ENCODE data around the gene PRSS38. TPM values are rescaled to one million over a fixed set of nuclear protein-coding genes. Genes with fewer than 3 reads are reported as not detected.
A peak's percentile ranks its signal among the peaks of the same experiment; 100 is the strongest.

PRSS38 gene
- total RNA-seq, 1 donor from 2014 or later: not detected

DNA sequence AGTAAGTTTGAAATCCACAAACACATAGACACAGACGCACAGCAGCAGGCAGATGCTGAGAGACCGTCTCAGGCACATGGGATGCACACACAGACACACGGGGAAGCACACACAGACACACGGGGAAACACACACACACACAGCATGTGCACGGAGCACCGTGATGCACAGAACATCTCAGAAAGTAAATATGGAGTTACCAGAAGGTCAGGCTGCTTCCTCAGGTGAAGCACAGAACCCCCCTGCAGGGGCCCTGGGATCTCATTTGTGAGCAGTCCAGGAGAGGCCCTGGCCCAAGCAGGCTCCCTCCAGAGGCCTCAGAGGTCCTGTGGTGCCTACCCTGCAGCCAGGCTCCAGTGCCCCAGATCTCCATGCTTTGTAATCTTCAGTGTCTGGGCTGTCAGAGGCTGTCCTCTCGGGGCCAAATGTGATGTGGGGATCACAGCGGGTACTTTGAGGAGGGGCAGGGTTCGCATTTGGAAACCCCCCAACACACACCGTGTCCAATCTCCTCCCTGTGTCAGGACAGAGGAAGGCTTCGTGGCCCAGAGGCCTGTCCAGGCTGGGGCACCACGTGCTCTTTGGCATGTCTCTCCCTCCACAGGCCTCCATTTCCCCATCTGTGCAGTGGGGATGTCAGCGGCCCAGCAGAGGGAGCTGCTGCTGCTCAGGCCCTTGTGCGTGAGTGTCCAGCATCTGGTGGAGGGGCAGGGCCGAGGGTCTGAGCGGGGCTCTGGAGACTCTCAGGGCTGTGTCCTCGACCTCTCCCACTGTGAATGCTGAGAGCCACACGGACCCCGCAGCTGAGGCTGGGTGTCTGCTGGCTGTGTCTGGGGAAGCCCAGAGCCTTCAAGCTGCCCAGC, 23.0 kb upstream of the PRSS38 start:
- Histone ChIP-seq H3K27me3 (no peaks in the 10 kb centered on the region), H3K36me3 (no peaks in the 10 kb centered on the region), H3K9me3 (no peaks in the 10 kb centered on the region), H3K4me3 (no peak overlapping the region), H3K27ac (no peak overlapping the region), H3K4me1 (peaks cover 8 to 16% of the 10 kb centered on the region in 2 donors)
- intact Hi-C loops (cut with DNase I): no loop called here
- DNase-seq (ENCODE audit: low spot score in 2 of 2): peak in 1 of 2 donors; percentile 57
- TF ChIP-seq, protein P1, sequence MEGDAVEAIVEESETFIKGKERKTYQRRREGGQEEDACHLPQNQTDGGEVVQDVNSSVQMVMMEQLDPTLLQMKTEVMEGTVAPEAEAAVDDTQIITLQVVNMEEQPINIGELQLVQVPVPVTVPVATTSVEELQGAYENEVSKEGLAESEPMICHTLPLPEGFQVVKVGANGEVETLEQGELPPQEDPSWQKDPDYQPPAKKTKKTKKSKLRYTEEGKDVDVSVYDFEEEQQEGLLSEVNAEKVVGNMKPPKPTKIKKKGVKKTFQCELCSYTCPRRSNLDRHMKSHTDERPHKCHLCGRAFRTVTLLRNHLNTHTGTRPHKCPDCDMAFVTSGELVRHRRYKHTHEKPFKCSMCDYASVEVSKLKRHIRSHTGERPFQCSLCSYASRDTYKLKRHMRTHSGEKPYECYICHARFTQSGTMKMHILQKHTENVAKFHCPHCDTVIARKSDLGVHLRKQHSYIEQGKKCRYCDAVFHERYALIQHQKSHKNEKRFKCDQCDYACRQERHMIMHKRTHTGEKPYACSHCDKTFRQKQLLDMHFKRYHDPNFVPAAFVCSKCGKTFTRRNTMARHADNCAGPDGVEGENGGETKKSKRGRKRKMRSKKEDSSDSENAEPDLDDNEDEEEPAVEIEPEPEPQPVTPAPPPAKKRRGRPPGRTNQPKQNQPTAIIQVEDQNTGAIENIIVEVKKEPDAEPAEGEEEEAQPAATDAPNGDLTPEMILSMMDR (IDR thresholded peaks at IDR 0.05): no peak

DNA sequence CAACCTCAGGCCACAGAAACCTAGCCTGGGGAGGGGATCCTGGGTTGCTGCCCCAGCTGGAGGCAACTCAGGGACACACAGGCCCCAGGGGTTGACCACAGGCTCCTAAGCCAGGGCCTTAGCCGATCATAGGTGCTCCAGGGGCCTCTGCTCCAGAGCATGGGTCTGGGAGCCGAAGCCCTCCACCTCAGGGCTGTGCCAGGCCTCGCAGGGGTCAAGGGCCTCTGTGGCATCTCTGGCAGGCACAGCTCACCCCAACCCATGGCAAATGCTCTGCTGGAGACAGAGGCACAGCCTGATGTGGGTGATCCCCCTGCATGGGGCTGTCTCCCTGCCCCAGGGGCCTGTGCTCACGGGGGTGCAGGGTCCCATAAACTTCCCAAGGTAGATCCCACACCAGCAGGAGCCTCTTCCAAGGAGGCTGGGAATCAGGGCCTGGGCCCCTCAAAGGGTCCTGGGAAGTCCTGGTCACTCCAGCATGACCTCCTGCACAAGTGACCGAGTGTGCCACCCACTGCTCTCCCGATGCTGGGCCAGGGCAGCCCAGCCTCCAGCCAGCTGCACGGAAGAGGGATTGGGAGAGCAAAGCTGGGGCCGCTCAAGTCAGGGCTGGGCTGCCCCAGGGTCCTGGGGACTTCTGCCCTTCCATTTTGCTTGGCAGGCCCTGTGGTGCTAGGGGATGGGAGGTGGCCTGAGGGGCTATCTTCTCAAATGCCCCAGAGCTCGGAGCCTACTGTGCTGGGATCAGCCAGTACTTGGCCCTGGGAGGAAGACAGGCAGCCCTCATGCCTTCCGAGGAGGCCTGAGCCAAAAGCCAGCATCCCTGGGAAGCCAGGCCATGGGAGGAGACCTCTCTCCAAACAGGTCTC, 22.2 kb upstream of the PRSS38 start:
- no peaks in the 10 kb centered on the region for H3K36me3 ChIP-seq
- no peaks in the 10 kb centered on the region for H3K27me3 ChIP-seq
- peak in 1 of 2 donors; percentile 58 for DNase-seq (ENCODE audit: low spot score in 2 of 2)
- no peaks in the 10 kb centered on the region for H3K9me3 ChIP-seq
- intact Hi-C loops (cut with DNase I): no loop called here
- TF ChIP-seq, protein P1 (IDR thresholded peaks at IDR 0.05): no peak
- H3K4me1 ChIP-seq: peaks cover 8 to 16% of the 10 kb centered on the region in 2 donors
- H3K4me3 ChIP-seq: no peak overlapping the region
- H3K27ac ChIP-seq: peak overlapping the region; percentile 9 to 33

- DNase-seq (ENCODE audit: low spot score in 2 of 2): peak in 1 of 2 donors; percentile 80
- peak overlapping the region; percentile 9 to 33 for H3K27ac ChIP-seq
- H3K4me1 ChIP-seq: peaks cover 8 to 13% of the 10 kb centered on the region in 2 donors
- no peaks in the 10 kb centered on the region for H3K27me3 ChIP-seq
- no peaks in the 10 kb centered on the region for H3K36me3 ChIP-seq
- intact Hi-C loops (cut with DNase I): no loop called here
- no peaks in the 10 kb centered on the region for H3K9me3 ChIP-seq
- TF ChIP-seq, protein P1 (IDR thresholded peaks at IDR 0.05): no peak
- H3K4me3 ChIP-seq: no peak overlapping the region
Observed at GRCh38 chr1:227793948-227794816, 21.3 kb upstream of the PRSS38 start.

GRCh38 chr1:227794817-227795192, 20.7 kb upstream of the PRSS38 start:
- Histone ChIP-seq H3K36me3 (no peaks in the 10 kb centered on the region), H3K27ac (no peak overlapping the region), H3K9me3 (no peaks in the 10 kb centered on the region), H3K4me1 (peaks cover 8 to 13% of the 10 kb centered on the region in 2 donors), H3K27me3 (no peaks in the 10 kb centered on the region), H3K4me3 (no peak overlapping the region)
- TF ChIP-seq, protein P1 (IDR thresholded peaks at IDR 0.05): no peak
- intact Hi-C loops (cut with DNase I): no loop called here
- no peak for DNase-seq (ENCODE audit: low spot score in 2 of 2)

GRCh38 chr1:227795732-227796131, 19.7 kb upstream of the PRSS38 start:
- H3K9me3 ChIP-seq: no peaks in the 10 kb centered on the region
- intact Hi-C loops (cut with DNase I): no loop called here
- H3K36me3 ChIP-seq: no peaks in the 10 kb centered on the region
- H3K4me1 ChIP-seq: peaks cover 8 to 13% of the 10 kb centered on the region in 2 donors
- DNase-seq (ENCODE audit: low spot score in 2 of 2): no peak
- no peak overlapping the region for H3K27ac ChIP-seq
- no peak overlapping the region for H3K4me3 ChIP-seq
- no peaks in the 10 kb centered on the region for H3K27me3 ChIP-seq
- TF ChIP-seq, protein P1 (IDR thresholded peaks at IDR 0.05): no peak
